SK-N-SH (cell line): Measurements from ENCODE around the gene DSCAM. TPM values are rescaled to one million over a fixed set of nuclear protein-coding genes. Genes with fewer than 3 reads are reported as not detected.

ENCODE experiments used
- CTCF ChIA-PET: fragments of 300-600, 350-600 bp; formaldehyde crosslinking; extraction: SDS; loops from one replicate; lab custom pipeline; 2021; lab: Yijun Ruan, JAX
- POLR2A ChIA-PET: fragments of 350-600 bp; sonication (Branson Sonifier 250); formaldehyde crosslinking; extraction: SDS; loops from one replicate; lab custom pipeline; 2020; ENCODE audit warnings: antibody characterized with exemption, inconsistent platforms; lab: Yijun Ruan, JAX
- DNase-seq: peaks from one replicate; pipeline ENCODE4 v3.0.0; 2012
- H2AFZ ChIP-seq: fragments of 200-600 bp; sonication (generic); 2 replicates; pipeline ENCODE4 v1.8.1; 2016; ENCODE audit warnings: antibody characterized with exemption, mild to moderate bottlenecking, low read depth
- H3F3A ChIP-seq: fragments of 200-600 bp; sonication (generic); replicated peaks from 2 replicates; pipeline ENCODE3; 2016; ENCODE audit warnings: antibody characterized with exemption, mild to moderate bottlenecking; ENCODE audit not compliant: insufficient read depth
- H3K27ac ChIP-seq, 2 experiments: fragments of 200-500 bp in 1 of 2; fragments of 200-600 bp in 1 of 2; sonication (Bioruptor generic) in 1 of 2; sonication (generic), shearing (Covaris generic) in 1 of 2; 2 replicates each; pipeline versions ENCODE4 v1.5.1 to v1.6.1; 2014 to 2016; ENCODE audit warnings: low read depth in 2 of 2, inconsistent platforms in 1 of 2, low read length in 1 of 2, mild to moderate bottlenecking in 1 of 2, mixed read lengths in 1 of 2
- H3K27me3 ChIP-seq: fragments of 200-600 bp; sonication (generic), shearing (Covaris generic); 2 replicates; pipeline ENCODE4 v1.6.1; 2016; ENCODE audit warnings: mixed run types; ENCODE audit not compliant: insufficient read depth
- H3K36me3 ChIP-seq, 2 experiments: fragments of 200-500 bp in 1 of 2; fragments of 200-600 bp in 1 of 2; sonication (Bioruptor generic) in 1 of 2; sonication (generic) in 1 of 2; replicated peaks in 1 of 2; 2 replicates each; pipeline versions ENCODE3 to v1.5.1; 2014 to 2016; ENCODE audit warnings: low read length in 1 of 2, mild to moderate bottlenecking in 1 of 2; ENCODE audit not compliant: insufficient read depth in 2 of 2, control insufficient read depth in 1 of 2
- H3K4me1 ChIP-seq, 2 experiments: fragments of 200-500 bp in 1 of 2; fragments of 200-600 bp in 1 of 2; sonication (Bioruptor generic) in 1 of 2; sonication (generic), shearing (Covaris generic) in 1 of 2; 2 replicates each; pipeline versions ENCODE4 v1.5.1 to v1.6.1; 2014 to 2016; ENCODE audit warnings: low read depth in 1 of 2, low read length in 1 of 2, mixed run types in 1 of 2; ENCODE audit not compliant: insufficient read depth in 2 of 2, control insufficient read depth in 1 of 2
- H3K4me2 ChIP-seq: fragments of 200-600 bp; sonication (generic), shearing (Covaris generic); 2 replicates; pipeline ENCODE4 v1.6.1; 2017; ENCODE audit warnings: mixed run types
- H3K4me3 ChIP-seq, 2 experiments: fragments of 200-500 bp in 1 of 2; fragments of 200-600 bp in 1 of 2; sonication (Bioruptor generic) in 1 of 2; sonication (generic), shearing (Covaris generic) in 1 of 2; 2 replicates each; pipeline versions ENCODE4 v1.5.1 to v1.8.1; 2014 to 2016; ENCODE audit warnings: low read depth in 2 of 2, inconsistent platforms in 1 of 2, low read length in 1 of 2, mild to moderate bottlenecking in 1 of 2, mixed read lengths in 1 of 2, moderate library complexity in 1 of 2
- H3K79me2 ChIP-seq: fragments of 200-600 bp; sonication (generic); 2 replicates; pipeline ENCODE4 v1.8.1; 2017; ENCODE audit warnings: mild to moderate bottlenecking; ENCODE audit not compliant: insufficient read depth
- H3K9ac ChIP-seq: fragments of 200-600 bp; sonication (generic); 2 replicates; pipeline ENCODE4 v1.6.1; 2017; ENCODE audit warnings: mixed run types
- H3K9me2 ChIP-seq: fragments of 200-600 bp; sonication (generic); 2 replicates; pipeline ENCODE4 v1.6.1; 2017; ENCODE audit warnings: mixed run types
- H3K9me3 ChIP-seq: fragments of 200-600 bp; sonication (generic); 2 replicates; pipeline ENCODE4 v1.6.1; 2017; ENCODE audit warnings: mixed run types, mild to moderate bottlenecking, moderate library complexity
- H4K20me1 ChIP-seq: fragments of 200-600 bp; sonication (generic); 2 replicates; pipeline ENCODE4 v1.6.1; 2017; ENCODE audit warnings: mild to moderate bottlenecking, mixed run types; ENCODE audit not compliant: insufficient read depth
- FOSL2 ChIP-seq: IDR thresholded peaks from 2 replicates; pipeline ENCODE4 v1.4.0; 2012; ENCODE audit warnings: low read depth, mild to moderate bottlenecking, moderate library complexity, borderline replicate concordance
- FOXJ3 ChIP-seq: sonication (generic); formaldehyde crosslinking; IDR thresholded peaks from 2 replicates; pipeline ENCODE4 v1.5.1; 2020; ENCODE audit warnings: mild to moderate bottlenecking, missing genetic modification reagents
- IRF3 ChIP-seq: fragments of 150-350 bp; IDR thresholded peaks from 2 replicates; pipeline ENCODE4 v1.6.1; 2016; ENCODE audit warnings: mild to moderate bottlenecking, low read depth, low read length
- MAX ChIP-seq: IDR thresholded peaks from 2 replicates; pipeline ENCODE4 v1.4.0; 2012; ENCODE audit warnings: low read depth
- MEF2A ChIP-seq: IDR thresholded peaks from 2 replicates; pipeline ENCODE4 v1.4.0; 2012; ENCODE audit warnings: low read depth, borderline replicate concordance
- PBX3 ChIP-seq: IDR thresholded peaks from 2 replicates; pipeline ENCODE4; 2012
- POLR2AphosphoS5 ChIP-seq: IDR thresholded peaks from 2 replicates; pipeline ENCODE4 v1.6.1; 2012; ENCODE audit warnings: low read depth, low read length
- RCOR1 ChIP-seq: fragments of 150-350 bp; IDR thresholded peaks from 2 replicates; pipeline ENCODE4 v1.6.1; 2017; ENCODE audit warnings: antibody characterized with exemption, low read length
- REST ChIP-seq: IDR thresholded peaks from 2 replicates; pipeline ENCODE4 v1.6.1; 2012; ENCODE audit warnings: mild to moderate bottlenecking, low read depth, low read length, moderate library complexity
- RFX5 ChIP-seq: IDR thresholded peaks from 2 replicates; pipeline ENCODE4 v1.6.1; 2012; ENCODE audit warnings: mild to moderate bottlenecking, improper control_type of control experiment, low read length
- SMC3 ChIP-seq: IDR thresholded peaks from 2 replicates; pipeline ENCODE4 v1.6.1; 2012; ENCODE audit warnings: low read depth, low read length, improper control_type of control experiment
- TCF12 ChIP-seq: IDR thresholded peaks from 2 replicates; pipeline ENCODE4 v1.4.0; 2012
- ZBTB33 ChIP-seq: IDR thresholded peaks from 2 replicates; pipeline ENCODE4 v1.4.0; 2012; ENCODE audit warnings: low read depth, borderline replicate concordance
- WGBS: methylation state at CpG from one replicate; pipeline ENCODE4 v1.1.6; 2017; ENCODE audit warnings: low lambda C conversion rate; 5-methylcytosine and 5-hydroxymethylcytosine counted together
- polyA plus RNA-seq, 3 experiments: library from polyadenylated mRNA; depleted of rRNA; stranded (reverse); fragments of >200 nt; gene quantifications; 2 replicates each; pipeline ENCODE4 v1.2.3, GENCODE V29; 2012

DSCAM gene
- polyA plus RNA-seq, 1 of the 3 experiments (the other 2 are of a cell fraction) = not detected

GRCh38 chr21:40243685-40244084, 603.3 kb downstream of the DSCAM start:
- Histone ChIP-seq H3K4me2 (no peak overlapping the region), H3K27me3 (no peaks in the 10 kb centered on the region), H3K4me1 (no peaks in the 10 kb centered on the region; a peak in 1 of 4 replicates), H3K9me3 (no peaks in the 10 kb centered on the region), H3K9ac (no peak overlapping the region), H3K4me3 (no peak overlapping the region), H3K79me2 (no peaks in the 10 kb centered on the region), H4K20me1 (no peaks in the 10 kb centered on the region), H3F3A (no peaks in the 10 kb centered on the region), H3K9me2 (no peaks in the 10 kb centered on the region), H2AFZ (no peak overlapping the region), H3K36me3 (no peaks in the 10 kb centered on the region), H3K27ac (no peak overlapping the region)
- DNase-seq = no peak
- ChIA-PET POLR2A (no interaction called here), CTCF (interaction anchor here (0.9 to 1.7 kb wide), 2 partner anchors 9 to 143 kb away, joined by 3 to 4 read pairs; no protein-coding TSS in a partner anchor)
- WGBS = 34% methylated on average over 4 of the region's 5 CpGs
- TF ChIP-seq SMC3 (no peak), POLR2AphosphoS5 (no peak), IRF3 (no peak), RFX5 (no peak), MEF2A (no peak), PBX3 (no peak), MAX (no peak), REST (no peak), ZBTB33 (no peak), TCF12 (no peak), FOSL2 (no peak), FOXJ3 (CRISPR knock-in tag) (no peak), RCOR1 (no peak)
